ENCODE measurements around the gene CPED1.

The CPED1 gene

GRCh38 chr7:121280656-121281055, 292.1 kb downstream of the CPED1 start (continued):
- TF ChIP-seq PATZ1 (CRISPR knock-in tag; IDR thresholded peaks at IDR 0.05; ENCODE audit: borderline replicate concordance) (no peak), SNAI2 (CRISPR knock-in tag; IDR thresholded peaks at IDR 0.05) (no peak)

- no peak for ATAC-seq
- TF ChIP-seq ZC3H10 (CRISPR knock-in tag; IDR thresholded peaks at IDR 0.05) = no peak
- no peak for TF ChIP-seq OSR1 (CRISPR knock-in tag; IDR thresholded peaks at IDR 0.05)
- TF ChIP-seq ISL1 (CRISPR knock-in tag; IDR thresholded peaks at IDR 0.05) = no peak
- TF ChIP-seq SNAI2 (CRISPR knock-in tag; IDR thresholded peaks at IDR 0.05) = no peak
- no peak for TF ChIP-seq POU6F1 (CRISPR knock-in tag; IDR thresholded peaks at IDR 0.05; ENCODE audit: borderline replicate concordance, low read depth)
- no peak for TF ChIP-seq ZNF565 (CRISPR knock-in tag; conservative IDR thresholded peaks at IDR 0.05; ENCODE audit: low read depth)
- TF ChIP-seq PATZ1 (CRISPR knock-in tag; IDR thresholded peaks at IDR 0.05; ENCODE audit: borderline replicate concordance) = no peak
- no peak for TF ChIP-seq RARB (CRISPR knock-in tag; IDR thresholded peaks at IDR 0.05)
- TF ChIP-seq ZFP30 (CRISPR knock-in tag; IDR thresholded peaks at IDR 0.05) = no peak
- TF ChIP-seq TCF4 (CRISPR knock-in tag; IDR thresholded peaks at IDR 0.05; ENCODE audit: borderline replicate concordance) = no peak
- no peak for TF ChIP-seq CSDC2 (CRISPR knock-in tag; IDR thresholded peaks at IDR 0.05)
- TF ChIP-seq ESRRG (CRISPR knock-in tag; IDR thresholded peaks at IDR 0.05) = no peak
- no peak for TF ChIP-seq PPARA (CRISPR knock-in tag; IDR thresholded peaks at IDR 0.05; ENCODE audit: borderline replicate concordance)
- no peak for TF ChIP-seq TSHZ2 (CRISPR knock-in tag; IDR thresholded peaks at IDR 0.05)
- TF ChIP-seq TOX (CRISPR knock-in tag; IDR thresholded peaks at IDR 0.05; ENCODE audit: borderline replicate concordance) = no peak
- TF ChIP-seq ZNF70 (CRISPR knock-in tag; IDR thresholded peaks at IDR 0.05) = no peak
- TF ChIP-seq BACH2 (CRISPR knock-in tag; IDR thresholded peaks at IDR 0.05; ENCODE audit: borderline replicate concordance) = no peak
- no peak for TF ChIP-seq CREB5 (CRISPR knock-in tag; IDR thresholded peaks at IDR 0.05; ENCODE audit: low read depth)
Measured at GRCh38 chr7:121282129-121282528, 293.6 kb downstream of the CPED1 start.

- no peak for ATAC-seq
- TF ChIP-seq ESRRG (CRISPR knock-in tag; IDR thresholded peaks at IDR 0.05) (no peak), CSRNP3 (CRISPR knock-in tag; IDR thresholded peaks at IDR 0.05) (no peak), TCF4 (CRISPR knock-in tag; IDR thresholded peaks at IDR 0.05; ENCODE audit: borderline replicate concordance) (no peak), PATZ1 (CRISPR knock-in tag; IDR thresholded peaks at IDR 0.05; ENCODE audit: borderline replicate concordance) (no peak), ZFP3 (CRISPR knock-in tag; IDR thresholded peaks at IDR 0.05) (no peak), SNAI2 (CRISPR knock-in tag; IDR thresholded peaks at IDR 0.05) (no peak), ISL1 (CRISPR knock-in tag; IDR thresholded peaks at IDR 0.05) (no peak), CSDC2 (CRISPR knock-in tag; IDR thresholded peaks at IDR 0.05) (no peak), CREB5 (CRISPR knock-in tag; IDR thresholded peaks at IDR 0.05; ENCODE audit: low read depth) (no peak), ZNF8 (CRISPR knock-in tag; IDR thresholded peaks at IDR 0.05) (no peak), OSR1 (CRISPR knock-in tag; IDR thresholded peaks at IDR 0.05) (no peak)
Measured at GRCh38 chr7:121285066-121285667, 296.7 kb downstream of the CPED1 start.

Measured in SK-N-SH treated with all-trans-retinoic acid at 6 μM for 48 hours (cell line).